Amniotic epithelial cell (primary cell): ENCODE results near the gene WDR86.

Experiments
- DNase-seq: peaks from one replicate; pipeline ENCODE4 v3.0.0-alpha.2; 2010; ENCODE audit warnings: low read depth

WDR86 gene

DNA sequence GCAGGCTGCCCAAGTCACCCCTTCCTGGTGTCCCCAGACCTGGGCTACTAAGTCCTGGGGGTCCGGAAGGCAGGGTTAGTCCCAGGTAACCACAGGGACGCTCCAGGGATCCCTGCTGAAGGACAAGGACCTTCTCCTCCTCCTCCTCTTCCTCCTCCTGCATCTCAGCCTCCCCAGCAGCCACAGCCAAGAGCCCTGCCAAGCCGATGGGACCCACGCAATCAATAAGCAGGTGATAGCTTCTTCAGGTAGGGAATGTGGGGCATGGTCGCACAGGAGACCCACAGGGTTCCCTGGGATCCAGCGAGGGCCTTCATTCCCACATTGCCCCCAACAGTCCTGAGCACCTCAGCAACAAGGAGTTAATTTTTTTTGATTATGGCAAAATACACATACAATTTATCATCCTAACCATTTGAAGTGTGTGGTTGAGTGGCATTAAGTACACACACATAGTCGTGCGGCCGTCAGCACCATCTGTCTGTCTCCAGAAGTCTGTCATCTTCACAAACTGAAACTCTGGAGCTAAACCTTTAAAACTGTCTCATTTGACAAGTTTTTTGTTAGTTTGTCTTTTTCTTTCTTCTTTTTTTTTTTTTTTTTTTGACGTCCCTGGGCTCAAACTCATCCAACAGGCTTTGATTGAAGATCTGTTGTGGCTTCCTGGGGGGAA, 18.0 kb upstream of the WDR86 start:
- DNase-seq = no peak

DNA sequence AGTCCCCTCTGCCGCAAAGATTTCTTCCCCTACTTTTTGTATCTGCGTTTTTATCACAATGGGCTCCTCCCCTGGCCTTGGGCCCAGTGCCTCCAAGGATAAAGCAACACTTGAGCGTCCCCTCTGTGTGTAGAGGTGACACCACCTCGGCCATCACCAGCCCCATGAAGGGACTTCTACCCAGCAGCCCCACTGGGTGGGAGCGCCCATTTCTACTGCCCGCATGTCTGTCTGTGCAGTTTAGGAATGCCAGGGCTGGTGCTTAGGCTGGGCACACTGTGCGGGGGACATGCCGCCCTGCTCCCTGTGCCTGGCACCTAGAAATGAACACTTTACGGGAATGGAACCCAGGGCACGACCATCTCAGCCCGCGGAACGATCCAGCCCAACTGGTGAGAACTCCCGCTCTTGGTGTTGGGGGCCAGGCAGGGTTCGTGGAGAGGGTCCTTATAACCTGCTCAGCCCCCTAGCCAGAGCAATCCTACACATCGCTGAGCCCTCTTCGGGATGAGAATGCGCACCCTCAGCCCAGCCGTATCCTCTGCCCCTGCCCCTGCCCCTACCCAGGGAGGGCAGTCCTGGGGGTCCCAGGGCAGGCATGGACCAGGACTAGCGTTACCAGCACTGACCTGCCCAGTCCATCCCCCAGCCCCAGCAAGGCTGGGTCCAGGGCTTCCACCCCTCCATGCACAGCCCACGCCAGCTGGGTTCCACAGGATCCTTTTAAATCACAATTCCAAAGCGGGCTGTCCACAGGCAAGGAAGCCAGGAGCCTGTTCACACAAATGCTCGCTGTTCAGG, 17.3 kb upstream of the WDR86 start:
- DNase-seq = no peak

DNA sequence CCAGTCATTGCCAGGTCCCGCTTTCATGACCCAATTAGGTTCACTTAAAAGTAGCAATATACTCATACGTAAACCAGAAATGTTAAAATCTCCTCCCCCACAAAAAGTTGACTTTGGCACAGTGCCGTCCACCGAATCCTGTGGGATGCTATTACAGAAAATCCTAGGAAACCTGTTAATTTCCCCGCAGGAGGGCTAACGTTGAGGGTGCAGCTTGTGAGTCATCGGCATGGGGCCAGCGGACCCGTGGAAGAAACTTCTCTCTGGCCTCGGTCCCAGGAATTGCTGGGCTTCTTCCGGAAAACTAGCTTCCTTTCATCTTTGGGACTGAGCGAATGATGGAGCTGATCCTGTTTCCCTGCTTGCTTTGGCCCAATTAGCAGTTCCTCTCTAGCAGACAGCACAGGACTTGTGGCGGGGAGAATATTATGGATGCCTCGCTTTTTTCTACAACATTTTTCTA, 16.6 kb upstream of the WDR86 start:
- DNase-seq = peak; percentile 98

DNA sequence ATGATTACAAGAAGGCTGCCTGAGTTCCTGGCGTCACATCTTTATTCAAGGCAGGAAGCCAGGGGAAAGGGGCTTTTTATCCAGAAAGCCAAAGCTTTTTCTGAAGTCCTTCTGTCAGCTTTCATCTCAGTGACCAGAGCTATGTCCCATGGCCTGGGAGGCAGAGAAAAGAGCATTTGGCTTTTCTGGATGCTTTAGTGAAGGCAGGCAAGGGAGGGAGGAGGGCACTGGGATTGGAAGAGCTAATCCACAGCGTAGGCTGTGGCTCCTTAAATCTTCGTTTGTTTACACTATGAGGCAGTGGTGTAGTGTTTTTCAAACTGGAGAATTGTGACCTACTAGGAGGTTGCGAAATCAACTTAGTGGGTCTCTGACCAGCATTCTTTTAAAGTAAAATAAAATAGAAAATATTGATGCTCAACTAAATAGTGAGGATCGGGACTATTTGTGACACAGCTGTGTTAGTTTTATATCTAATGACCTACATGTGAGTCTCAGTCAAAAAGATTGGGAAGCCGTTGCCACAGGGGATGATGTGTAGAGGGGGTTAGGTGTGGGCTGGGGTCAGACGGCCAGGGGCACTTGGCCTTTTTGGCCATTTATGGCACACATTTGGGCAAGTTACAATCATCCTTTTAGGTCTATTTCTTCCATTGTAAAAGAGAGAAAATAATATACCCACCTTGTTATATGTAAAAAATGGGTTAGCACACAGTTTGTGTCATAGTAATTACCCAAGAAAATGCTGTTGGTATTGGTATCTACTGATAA, 16.0 kb upstream of the WDR86 start:
- peak; percentile 98 for DNase-seq

- DNase-seq = peak; percentile 95
Measured at GRCh38 chr7:151424799-151425198, 15.0 kb upstream of the WDR86 start.

DNA sequence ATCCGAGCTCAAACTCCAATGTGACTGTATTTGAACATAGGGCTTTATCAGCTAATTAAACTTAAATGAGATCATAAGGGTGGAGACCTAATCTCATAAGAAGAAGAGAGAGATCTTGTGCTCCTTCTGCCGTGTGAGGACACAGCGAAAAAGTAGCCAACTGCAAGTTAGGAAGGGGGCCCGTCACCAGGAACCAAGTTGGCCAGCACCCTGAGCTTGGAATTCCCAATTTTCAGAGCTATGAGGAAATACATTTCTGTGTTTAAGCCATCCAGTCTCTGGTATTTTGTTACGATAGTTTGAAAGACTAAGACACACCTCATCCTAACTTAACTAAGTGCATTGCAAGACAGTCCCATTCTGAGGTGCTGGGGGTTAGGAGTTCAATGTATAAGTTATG, 14.1 kb upstream of the WDR86 start:
- no peak for DNase-seq

- DNase-seq = no peak
Measured at GRCh38 chr7:151423226-151423625, 13.4 kb upstream of the WDR86 start.

GRCh38 chr7:151422212-151422611, 12.4 kb upstream of the WDR86 start:
- DNase-seq = no peak

GRCh38 chr7:151420144-151420543, 10.3 kb upstream of the WDR86 start:
- DNase-seq = no peak

DNA sequence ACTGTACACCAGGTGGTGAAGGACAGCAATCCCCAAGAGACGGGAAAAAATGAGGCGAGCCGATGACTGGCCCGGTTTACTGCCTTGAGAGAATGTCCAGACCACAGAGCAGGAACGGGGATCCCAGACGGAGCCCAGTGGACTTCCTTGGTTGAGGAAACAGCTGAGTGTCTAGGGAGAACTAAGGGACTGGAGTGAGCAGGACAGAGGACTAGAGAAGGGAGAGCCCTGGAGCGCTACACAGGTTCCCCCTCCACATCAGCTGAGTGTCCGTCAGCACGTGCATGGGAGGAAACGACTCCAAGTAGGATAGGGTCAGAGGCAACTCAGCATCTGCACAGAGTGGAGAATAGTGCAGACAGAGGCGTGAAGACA, 7.1 kb upstream of the WDR86 start:
- DNase-seq = peak; percentile 81

GRCh38 chr7:151416112-151416940, 6.5 kb upstream of the WDR86 start:
- DNase-seq = no peak

DNA sequence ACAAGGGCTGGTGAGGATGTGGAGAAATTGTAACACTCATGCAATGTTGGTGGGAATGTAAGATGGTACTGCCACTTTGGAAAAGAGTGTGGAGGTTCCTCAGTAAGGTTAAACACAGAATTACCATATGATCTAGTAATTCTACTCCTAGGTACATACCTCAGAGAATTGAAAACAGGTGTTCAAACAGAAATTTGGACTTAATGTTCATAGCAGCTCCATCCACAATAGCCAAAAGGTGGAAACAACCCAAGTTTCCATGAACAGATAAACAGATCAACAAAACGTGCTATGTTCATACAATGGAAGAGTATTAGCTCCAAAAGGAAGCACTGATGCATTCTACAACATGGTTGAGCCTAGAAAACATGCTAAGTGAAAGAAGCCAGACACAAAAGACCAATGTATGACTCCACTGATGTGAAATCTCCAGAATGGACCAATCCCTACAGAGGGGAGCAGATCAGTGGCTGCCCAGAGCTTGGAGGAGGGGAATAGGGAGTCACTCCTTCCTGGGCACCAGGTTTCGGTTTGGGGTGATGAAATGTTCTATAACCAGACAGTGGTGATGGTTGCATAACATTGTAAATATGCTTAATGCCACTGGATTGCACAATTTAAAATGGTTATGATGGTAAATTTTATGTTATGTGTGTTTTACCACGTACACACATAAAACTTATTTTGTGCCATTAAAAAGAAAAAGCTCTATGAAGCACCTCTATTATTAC, 5.7 kb upstream of the WDR86 start:
- peak; percentile 95 for DNase-seq

- no peak for DNase-seq
Measured at GRCh38 chr7:151413241-151413640, 3.4 kb upstream of the WDR86 start.

DNA sequence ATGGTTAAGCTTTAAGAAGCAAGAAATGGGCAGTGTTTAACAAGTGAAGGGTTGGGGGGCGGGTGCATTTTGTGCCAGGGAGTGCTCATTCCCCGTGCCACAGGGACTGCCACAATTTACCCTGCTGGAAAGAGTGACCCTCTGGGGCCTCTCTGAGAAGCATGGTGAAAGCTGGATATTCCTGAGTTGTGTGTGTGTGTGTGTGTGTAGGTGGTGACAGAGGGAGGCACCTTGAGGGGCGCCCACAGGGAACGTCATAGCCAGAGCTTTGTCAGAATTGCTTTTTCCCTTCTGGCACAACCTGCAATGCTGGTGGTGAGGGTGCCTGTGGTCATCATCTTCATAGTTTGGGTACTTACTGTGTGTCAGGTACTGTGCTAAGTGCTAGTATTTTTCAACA, 2.5 kb upstream of the WDR86 start:
- DNase-seq = no peak

GRCh38 chr7:151411551-151411950, 1.7 kb upstream of the WDR86 start:
- DNase-seq = no peak

- peak; percentile 58 for DNase-seq
Measured at GRCh38 chr7:151410405-151411390, 860 bp upstream of the WDR86 start.

DNA sequence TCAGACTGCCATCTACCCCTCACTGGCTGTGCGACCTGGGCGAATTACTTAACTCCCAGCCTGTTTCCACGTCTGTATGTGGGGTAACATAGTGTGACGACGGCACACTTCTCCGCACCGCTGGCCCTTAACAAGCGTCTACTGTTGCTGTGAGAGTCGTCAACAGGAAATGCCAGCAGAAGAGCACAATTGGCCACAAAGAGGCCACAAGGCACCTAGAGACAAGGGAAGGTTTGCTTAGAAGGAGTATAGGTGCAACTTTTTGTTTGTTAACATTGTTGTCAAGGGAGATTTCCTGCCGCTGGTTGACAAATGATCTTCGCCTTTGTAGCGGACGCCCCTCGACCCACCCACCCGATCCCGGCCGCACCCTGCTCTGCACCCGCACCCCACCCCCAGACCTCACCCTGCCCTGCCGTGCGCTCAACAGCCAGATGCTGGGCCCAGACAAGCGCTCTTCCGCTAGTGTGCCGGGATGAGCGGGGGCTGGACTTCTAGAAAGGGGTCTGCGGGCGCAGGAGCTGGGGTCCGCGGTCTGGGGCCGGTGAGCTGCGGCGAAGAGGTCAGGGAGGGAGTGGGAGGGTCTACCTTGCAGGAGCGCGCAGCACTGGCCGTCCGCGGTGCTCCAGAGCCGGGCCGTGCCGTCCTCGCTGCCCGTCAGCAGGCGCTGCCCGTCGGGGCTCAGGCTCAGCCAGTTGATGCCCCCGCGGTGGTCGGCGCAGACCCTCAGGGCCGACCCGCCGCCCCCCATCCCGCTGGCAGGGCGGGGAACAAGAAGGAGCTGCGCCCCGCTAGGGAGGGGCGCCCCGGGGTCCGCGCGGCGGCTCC, 785 bp downstream of the WDR86 start:
- peak; percentile 66 for DNase-seq

- no peak for DNase-seq
Measured at GRCh38 chr7:151408498-151408838, 1.4 kb downstream of the WDR86 start.

DNA sequence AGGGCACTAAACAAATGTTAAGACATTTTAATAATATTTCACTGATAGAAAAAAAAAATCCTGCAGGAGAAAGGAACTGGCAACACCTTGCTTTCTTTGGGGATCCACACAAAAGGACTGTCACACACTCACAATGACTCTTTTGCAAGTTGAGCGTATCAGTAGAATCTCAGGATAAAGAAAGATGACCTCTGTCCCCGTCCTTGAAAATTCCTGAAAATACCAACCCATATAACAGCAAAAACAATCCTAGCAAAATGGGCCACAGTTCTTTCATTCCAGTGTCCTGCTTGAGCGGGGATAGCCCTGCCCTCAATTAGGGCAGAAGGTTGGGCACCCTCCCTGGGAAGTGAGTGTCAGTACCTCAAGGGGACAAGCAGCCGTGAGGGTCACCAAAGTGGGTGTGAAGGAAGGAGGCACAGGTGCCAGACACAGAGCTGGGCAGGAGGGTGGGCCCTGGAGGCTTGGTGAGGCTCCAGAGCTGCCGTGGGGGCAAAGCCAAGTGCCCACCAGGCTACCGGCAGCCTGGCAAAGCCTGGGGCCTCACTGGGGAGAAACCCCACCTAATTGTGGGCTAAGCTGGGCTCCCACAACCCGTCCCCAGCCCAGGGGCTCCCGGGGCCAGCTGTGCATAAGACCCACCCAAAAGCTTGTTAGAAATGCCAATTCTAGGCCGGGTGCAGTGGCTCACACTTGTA, 2.8 kb downstream of the WDR86 start:
- DNase-seq = no peak
